Activated CD4-positive, alpha-beta T cell treated with anti-CD3 and anti-CD28 coated beads, Interleukin-2, amount 50 U/mL, for 16 hours (primary cell): ENCODE measurements around the gene GPER1.

ENCODE experiments used
- DNase-seq: peaks from one replicate; pipeline ENCODE4 v3.0.0-alpha.2; 2020

Gene GPER1

GRCh38 chr7:1054438-1054837 is 33.5 kb upstream of the GPER1 start:
- DNase-seq: no peak

GRCh38 chr7:1054861-1055450 is 33.0 kb upstream of the GPER1 start:
- peak; percentile 19 for DNase-seq

GRCh38 chr7:1055491-1055955 is 32.4 kb upstream of the GPER1 start:
- no peak for DNase-seq

GRCh38 chr7:1055956-1056784 is 31.7 kb upstream of the GPER1 start:
- no peak for DNase-seq

- DNase-seq: no peak
Observed at GRCh38 chr7:1056785-1057410, 31.0 kb upstream of the GPER1 start.

- no peak for DNase-seq
Observed at GRCh38 chr7:1057416-1058291, 30.3 kb upstream of the GPER1 start.

- DNase-seq: no peak
Observed at GRCh38 chr7:1058311-1058710, 29.6 kb upstream of the GPER1 start.

- peak; percentile 18 for DNase-seq
Observed at GRCh38 chr7:1058821-1059199, 29.1 kb upstream of the GPER1 start.

GRCh38 chr7:1059200-1060091 is 28.5 kb upstream of the GPER1 start:
- no peak for DNase-seq

- DNase-seq: no peak
Observed at GRCh38 chr7:1060315-1061072, 27.4 kb upstream of the GPER1 start.

- no peak for DNase-seq
Observed at GRCh38 chr7:1061180-1061579, 26.7 kb upstream of the GPER1 start.

- no peak for DNase-seq
Observed at GRCh38 chr7:1062296-1063294, 25.3 kb upstream of the GPER1 start.

GRCh38 chr7:1063361-1063760 is 24.6 kb upstream of the GPER1 start:
- DNase-seq: no peak

GRCh38 chr7:1064581-1064980 is 23.3 kb upstream of the GPER1 start:
- DNase-seq: no peak

- DNase-seq: no peak
Observed at GRCh38 chr7:1065263-1065584, 22.7 kb upstream of the GPER1 start.

- peak; percentile 80 for DNase-seq
Observed at GRCh38 chr7:1065585-1066241, 22.2 kb upstream of the GPER1 start.

- no peak for DNase-seq
Observed at GRCh38 chr7:1066242-1066588, 21.7 kb upstream of the GPER1 start.

- DNase-seq: no peak
Observed at GRCh38 chr7:1068013-1068412, 19.9 kb upstream of the GPER1 start.

- no peak for DNase-seq
Observed at GRCh38 chr7:1068619-1069018, 19.3 kb upstream of the GPER1 start.
